Activated B cell treated with CpG ODN at 0.5 μM for 24 hours (primary cell): Measurements from ENCODE around the gene MRPL28. TPM values are rescaled to one million over a fixed set of nuclear protein-coding genes. Genes with fewer than 3 reads are reported as not detected.
A peak's percentile ranks its signal among the peaks of the same experiment; 100 is the strongest.

Experiments used
- ATAC-seq: fragments of 200-7000 bp; cut with Tn5 transposase; one replicate; pipeline ENCODE4 v1.10.0; 2021; ENCODE audit warnings: low read depth, mild to moderate bottlenecking, moderate library complexity
- CTCF ChIA-PET: fragments of 350-600 bp; sonication (Branson Sonifier 250); formaldehyde crosslinking; loops from one replicate; lab custom pipeline; 2021; ENCODE audit warnings: antibody characterized with exemption; lab: Charles Lee
- POLR2A ChIA-PET: fragments of 350-600 bp; sonication (Branson Sonifier 250); formaldehyde crosslinking; loops from one replicate; lab custom pipeline; 2021; ENCODE audit warnings: antibody characterized with exemption; lab: Charles Lee
- DNase-seq: peaks from one replicate; pipeline ENCODE4 v3.0.0; 2022
- H3K27ac Mint-ChIP-seq: one replicate; pipeline ENCODE4 v1.8.0; 2020; ENCODE audit warnings: mixed read lengths
- H3K27me3 Mint-ChIP-seq: one replicate; pipeline ENCODE4 v1.8.0; 2021; ENCODE audit warnings: mixed read lengths
- H3K36me3 Mint-ChIP-seq: one replicate; pipeline ENCODE4 v1.8.0; 2021; ENCODE audit warnings: low read depth, mixed read lengths
- H3K4me1 Mint-ChIP-seq: one replicate; pipeline ENCODE4 v1.8.0; 2021; ENCODE audit warnings: mixed read lengths
- H3K4me3 Mint-ChIP-seq: one replicate; pipeline ENCODE4 v1.8.0; 2020; ENCODE audit warnings: mild to moderate bottlenecking, mixed read lengths
- H3K9me3 Mint-ChIP-seq: one replicate; pipeline ENCODE4 v1.8.0; 2020; ENCODE audit warnings: mixed read lengths
- CTCF ChIP-seq: fragments of 200-600 bp; IDR thresholded peaks from one replicate; pipeline ENCODE4 v1.8.0; 2022; ENCODE audit warnings: antibody characterized with exemption, mild to moderate bottlenecking
- intact Hi-C: fragments of 100-400 bp; cut with micrococcal nuclease; formaldehyde crosslinking; loops from one replicate; pipeline ENCODE4 v1.15.1; 2024
- total RNA-seq: library from RNA; stranded (reverse); gene quantifications from 2 replicates; pipeline ENCODE4 v1.2.3, GENCODE V29; 2022

MRPL28 gene
- total RNA-seq, 1 donor from 2014 or later, result 82.4 TPM

GRCh38 chr16:400061-400591 is 29.8 kb upstream of the MRPL28 start:
- Mint-ChIP-seq H3K9me3 (no peaks in the 10 kb centered on the region), H3K4me1 (peaks cover 37% of the 10 kb centered on the region), H3K27ac (peak overlapping the region; percentile 98), H3K4me3 (peak overlapping the region; percentile 93), H3K27me3 (no peaks in the 10 kb centered on the region), H3K36me3 (peaks cover 4% of the 10 kb centered on the region)
- POLR2A ChIA-PET, result interaction anchor here (0.6 to 3.0 kb wide), 7 partner anchors 8 to 302 kb away, joined by 3 to 54 read pairs (median 20); partner anchors contain the start of genes AXIN1, MRPL28 and PGAP6
- CTCF ChIA-PET, result interaction anchor here (1.0 to 2.2 kb wide), 3 partner anchors 9 to 47 kb away, joined by 3 to 7 read pairs (median 3); partner anchors contain the start of gene AXIN1
- intact Hi-C loops, result loop anchor here (5.0 kb wide), 1 partner anchor 187 kb away; no protein-coding TSS in a partner anchor
- TF ChIP-seq CTCF, result no peak
- ATAC-seq, result no peak
- no peak for DNase-seq

- ATAC-seq (no peak), DNase-seq (no peak)
- TF ChIP-seq CTCF, result no peak
- ChIA-PET POLR2A (interaction anchor here (0.5 to 3.0 kb wide), 3 partner anchors 13 to 29 kb away, joined by 4 to 54 read pairs (median 29); partner anchors contain the start of genes MRPL28 and PGAP6), CTCF (no interaction called here)
- Mint-ChIP-seq H3K27me3 (no peaks in the 10 kb centered on the region), H3K27ac (peak overlapping the region; percentile 41), H3K9me3 (no peaks in the 10 kb centered on the region), H3K4me1 (peaks cover 38% of the 10 kb centered on the region), H3K36me3 (peaks cover 4% of the 10 kb centered on the region), H3K4me3 (no peak overlapping the region)
- intact Hi-C loops, result loop anchor here (5.0 to 10.0 kb wide), 2 partner anchors 188 to 385 kb away; partner anchors contain the start of genes CHTF18 and RPUSD1
These were observed 29.1 kb upstream of the MRPL28 start for GRCh38 chr16:399340-400019.

GRCh38 chr16:398561-399339 is 28.4 kb upstream of the MRPL28 start:
- Mint-ChIP-seq H3K9me3 (no peaks in the 10 kb centered on the region), H3K4me3 (peak overlapping the region; percentile 29), H3K36me3 (peaks cover 4% of the 10 kb centered on the region), H3K4me1 (peaks cover 38% of the 10 kb centered on the region), H3K27me3 (no peaks in the 10 kb centered on the region), H3K27ac (peak overlapping the region; percentile 59)
- ChIA-PET POLR2A (interaction anchor here (0.5 to 1.5 kb wide), 4 partner anchors 12 to 28 kb away, joined by 3 to 8 read pairs (median 4); partner anchors contain the start of gene MRPL28), CTCF (no interaction called here)
- no peak for TF ChIP-seq CTCF
- ATAC-seq, result no peak
- no peak for DNase-seq
- intact Hi-C loops, result loop anchor here (10.0 kb wide), 1 partner anchor 386 kb away; the partner anchor contains the start of genes CHTF18 and RPUSD1

GRCh38 chr16:397736-398332 is 27.5 kb upstream of the MRPL28 start:
- no peak for DNase-seq
- no peak for ATAC-seq
- no peak for TF ChIP-seq CTCF
- CTCF ChIA-PET, result no interaction called here
- POLR2A ChIA-PET, result interaction anchor here (0.5 to 1.5 kb wide), 4 partner anchors 15 to 157 kb away, joined by 3 to 8 read pairs (median 3); partner anchors contain the start of gene MRPL28
- peaks cover 38% of the 10 kb centered on the region for H3K4me1 Mint-ChIP-seq
- no peaks in the 10 kb centered on the region for H3K27me3 Mint-ChIP-seq
- H3K4me3 Mint-ChIP-seq, result peak overlapping the region; percentile 29
- intact Hi-C loops, result loop anchor here (10.0 kb wide), 1 partner anchor 387 kb away; the partner anchor contains the start of genes CHTF18 and RPUSD1
- no peaks in the 10 kb centered on the region for H3K9me3 Mint-ChIP-seq
- H3K36me3 Mint-ChIP-seq, result peaks cover 4% of the 10 kb centered on the region
- peak overlapping the region; percentile 24 for H3K27ac Mint-ChIP-seq
